HG03196 (cell line): ENCODE data around the gene AQP2.

Experiments
- ATAC-seq: cut with Tn5 transposase; IDR thresholded peaks from one replicate; pipeline ENCODE4 v1.9.1; 2021; ENCODE audit not compliant: unreplicated experiment

Gene AQP2

DNA sequence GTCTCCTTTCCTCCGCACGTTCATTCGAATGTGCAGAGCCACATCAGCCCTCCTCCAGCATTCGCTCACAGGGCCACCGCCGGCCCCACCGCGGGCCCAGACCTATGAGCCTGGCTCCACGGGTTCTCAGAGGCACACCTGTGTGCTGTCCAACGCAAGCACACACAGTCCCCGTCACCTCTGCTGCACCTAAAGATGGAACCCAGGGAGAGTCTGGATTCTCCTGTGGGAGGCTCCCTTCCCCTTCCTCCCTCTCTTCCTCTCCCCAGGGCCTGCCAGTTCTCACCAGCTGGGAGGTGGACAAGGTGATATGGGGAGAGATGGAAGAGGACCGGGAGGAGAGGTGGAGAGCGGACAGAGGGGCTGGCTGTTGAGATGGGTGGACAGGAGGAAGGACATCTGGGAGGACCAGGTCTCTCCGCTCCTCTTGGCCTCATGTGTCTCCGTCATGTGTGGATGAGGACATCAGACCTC is 17.3 kb downstream of the AQP2 start:
- peak; percentile 12 for ATAC-seq

DNA sequence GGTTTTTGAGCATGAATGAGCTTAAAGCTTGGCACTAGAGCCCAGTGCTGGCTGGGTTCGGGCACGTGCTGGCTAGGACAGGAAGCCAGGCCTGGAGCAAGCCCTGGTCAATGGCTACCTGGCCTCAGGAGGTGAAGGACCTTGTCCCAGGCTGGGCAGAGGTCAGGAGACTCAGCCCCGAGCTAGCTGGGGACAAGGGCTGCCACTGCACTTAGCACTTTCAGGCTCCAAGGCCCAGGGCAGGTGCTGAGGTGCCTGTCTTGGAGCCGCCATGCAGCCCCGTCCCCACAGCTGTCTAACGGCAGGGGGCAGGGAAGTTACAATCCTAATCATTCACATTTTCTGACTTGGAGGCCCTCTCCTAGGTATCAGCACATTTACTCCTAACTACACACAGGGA is 17.9 kb downstream of the AQP2 start:
- ATAC-seq, result no peak

- no peak for ATAC-seq
Observed at GRCh38 chr12:49969027-49969426, 18.5 kb downstream of the AQP2 start.

DNA sequence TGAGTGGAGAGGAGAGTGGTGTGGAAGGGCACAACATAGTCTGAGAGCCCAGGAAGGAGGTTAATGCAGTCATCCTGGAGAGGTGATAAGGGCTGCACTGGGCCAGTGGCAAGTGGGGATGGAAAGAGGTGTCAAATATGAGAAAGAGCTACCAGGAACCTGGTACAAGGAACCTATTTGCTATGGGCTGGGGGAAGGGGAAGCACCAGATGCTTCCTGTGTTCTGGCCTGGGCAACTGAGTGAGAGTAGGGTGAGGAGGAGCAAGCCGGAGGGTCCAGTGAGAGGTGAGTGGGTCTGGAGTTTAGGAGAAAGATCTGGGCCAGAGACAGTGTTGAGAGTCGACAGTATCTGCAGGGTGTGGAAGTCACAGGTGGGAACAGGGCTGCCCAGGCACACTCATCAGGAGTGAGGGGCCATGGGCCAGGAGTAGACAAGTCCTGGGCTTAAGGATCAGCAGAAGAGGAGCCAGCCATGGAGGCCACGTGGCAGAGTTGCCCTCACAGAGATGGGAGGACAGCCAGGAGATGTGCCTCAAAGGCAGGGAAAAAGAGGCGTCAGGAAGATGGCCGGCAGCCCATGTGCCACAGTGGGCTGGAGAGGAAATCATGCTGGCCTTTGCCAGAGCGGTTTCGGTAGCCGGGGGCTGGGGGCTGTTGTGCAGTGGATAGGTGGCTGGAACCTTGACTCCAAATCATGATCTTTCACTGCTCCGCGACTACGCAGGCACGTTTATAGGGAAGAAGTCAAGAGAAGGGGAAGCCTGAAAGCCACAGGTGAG is 19.3 kb downstream of the AQP2 start:
- ATAC-seq, result no peak

DNA sequence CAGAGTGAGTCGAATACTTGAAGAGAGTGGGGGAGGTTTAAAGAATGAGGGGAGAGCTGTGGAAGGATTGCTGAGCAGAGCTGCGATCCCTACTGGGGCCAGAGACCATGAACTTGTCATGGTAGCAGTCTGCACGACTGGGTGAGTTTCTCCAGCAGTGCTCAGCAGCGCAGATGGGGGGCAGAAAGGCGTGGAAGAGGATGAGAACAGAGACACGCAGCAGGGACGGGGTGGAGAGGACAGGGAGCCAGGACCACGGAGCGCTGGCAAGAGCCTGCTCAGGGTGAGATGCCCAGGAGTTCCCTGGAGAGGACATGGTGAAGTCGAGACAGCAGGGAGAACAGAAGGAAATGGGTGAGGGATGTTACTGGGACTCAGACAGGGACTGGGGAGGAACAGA is 20.1 kb downstream of the AQP2 start:
- ATAC-seq, result no peak

- ATAC-seq, result no peak
Observed at GRCh38 chr12:49971141-49971540, 20.6 kb downstream of the AQP2 start.

GRCh38 chr12:49972129-49972528 is 21.6 kb downstream of the AQP2 start:
- no peak for ATAC-seq

DNA sequence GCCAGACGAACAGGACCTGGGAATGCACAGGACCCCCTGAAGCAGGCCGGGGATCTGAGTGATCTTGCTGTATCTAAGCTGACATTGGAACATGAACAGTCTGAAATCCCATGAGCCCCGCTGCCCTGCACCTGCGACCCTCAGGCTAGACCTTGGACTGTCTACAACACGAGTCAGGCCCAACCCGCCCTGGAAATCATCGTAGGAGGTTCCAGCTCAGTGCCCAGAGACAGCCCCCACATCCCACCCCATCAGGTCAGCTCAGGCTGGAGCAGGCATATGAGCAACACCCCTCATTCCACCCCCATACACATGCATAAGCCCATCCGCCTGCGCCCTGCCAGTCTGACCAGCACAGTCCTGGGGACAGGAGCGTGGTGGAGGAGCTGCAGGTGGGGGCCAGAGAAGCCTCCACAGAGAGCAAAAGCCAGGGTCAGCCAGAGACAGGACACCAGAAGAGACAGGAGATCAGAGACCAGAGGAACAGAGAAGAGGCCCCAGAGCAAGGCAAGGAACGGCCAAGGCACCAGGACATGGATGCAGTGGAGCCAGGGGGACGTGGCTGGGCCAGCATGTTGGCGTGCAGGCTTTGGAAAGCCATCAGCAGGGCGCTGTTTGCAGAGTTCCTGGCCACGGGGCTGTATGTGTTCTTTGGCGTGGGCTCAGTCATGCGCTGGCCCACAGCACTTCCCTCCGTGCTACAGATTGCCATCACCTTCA is 22.3 kb downstream of the AQP2 start, which contains the start of gene AQP6:
AQP6 (plus strand) TSS at position 307 of the 720 bp plus-strand sequence; CDS start at position 534, 227 bp downstream.
- no peak for ATAC-seq

DNA sequence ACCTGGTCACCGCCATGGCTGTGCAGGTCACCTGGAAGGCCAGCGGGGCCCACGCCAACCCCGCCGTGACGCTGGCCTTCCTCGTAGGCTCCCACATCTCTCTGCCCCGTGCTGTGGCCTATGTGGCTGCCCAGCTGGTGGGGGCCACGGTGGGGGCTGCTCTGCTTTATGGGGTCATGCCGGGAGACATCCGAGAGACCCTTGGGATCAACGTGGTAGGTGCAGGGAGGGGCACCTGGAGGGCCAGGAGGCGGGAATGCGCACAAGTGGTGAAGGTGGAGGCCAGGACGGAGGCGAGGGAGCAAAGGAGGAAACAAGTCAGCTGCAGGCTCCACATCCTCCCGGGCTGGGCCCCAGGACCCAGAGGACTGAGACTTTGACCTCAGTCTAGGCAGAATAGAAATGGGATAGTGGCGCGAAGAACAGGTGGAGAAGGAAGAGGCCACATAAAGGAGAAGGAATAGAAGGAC is 22.9 kb downstream of the AQP2 start:
- ATAC-seq, result no peak

DNA sequence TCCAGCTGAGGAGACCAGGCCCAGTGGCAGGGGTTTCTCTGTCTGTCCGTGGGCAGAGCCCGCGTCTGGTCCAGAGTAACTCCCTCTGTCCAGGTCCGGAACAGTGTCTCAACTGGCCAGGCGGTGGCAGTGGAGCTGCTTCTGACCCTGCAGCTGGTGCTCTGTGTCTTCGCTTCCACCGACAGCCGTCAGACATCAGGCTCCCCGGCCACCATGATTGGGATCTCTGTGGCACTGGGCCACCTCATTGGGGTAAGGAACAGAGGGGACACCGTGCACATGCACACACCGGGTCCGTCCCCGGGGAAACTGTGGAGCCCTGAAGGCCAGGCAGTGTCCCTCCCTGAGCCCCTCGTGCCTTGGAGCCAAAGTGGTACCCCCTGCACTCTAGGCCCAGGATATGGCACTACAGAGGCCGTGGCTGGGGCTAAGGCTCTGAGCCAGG is 23.7 kb downstream of the AQP2 start:
- no peak for ATAC-seq

DNA sequence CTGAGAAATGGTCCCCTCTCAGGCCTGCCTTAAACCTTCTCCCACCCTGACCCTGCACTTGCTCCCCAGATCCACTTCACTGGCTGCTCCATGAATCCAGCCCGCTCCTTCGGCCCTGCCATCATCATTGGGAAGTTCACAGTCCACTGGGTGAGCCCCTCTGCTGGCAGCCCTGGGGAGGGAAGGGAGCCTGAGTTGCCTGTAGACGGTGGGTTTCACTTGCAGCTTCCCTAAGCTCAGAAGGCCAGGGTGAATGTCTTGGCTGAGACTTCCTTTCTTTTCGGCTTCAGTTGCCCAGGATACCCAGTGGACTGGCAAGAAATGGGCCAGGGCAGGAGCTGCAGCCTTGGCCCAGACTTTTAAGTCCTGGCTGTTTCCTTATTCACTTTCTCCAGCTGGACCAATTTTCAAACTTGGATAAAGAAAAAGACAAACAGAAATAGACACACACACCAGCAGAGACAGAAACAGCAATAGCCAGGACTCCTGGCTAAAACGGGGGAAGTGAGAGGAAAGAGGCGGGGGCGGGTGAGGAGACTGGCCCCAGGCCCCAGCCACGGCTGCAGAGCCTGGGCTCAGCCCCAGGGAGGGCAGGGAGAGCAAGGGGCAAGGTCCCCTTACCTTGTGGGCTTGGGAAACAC is 24.3 kb downstream of the AQP2 start:
- no peak for ATAC-seq

GRCh38 chr12:49975318-49975761 is 24.8 kb downstream of the AQP2 start:
- ATAC-seq, result no peak

DNA sequence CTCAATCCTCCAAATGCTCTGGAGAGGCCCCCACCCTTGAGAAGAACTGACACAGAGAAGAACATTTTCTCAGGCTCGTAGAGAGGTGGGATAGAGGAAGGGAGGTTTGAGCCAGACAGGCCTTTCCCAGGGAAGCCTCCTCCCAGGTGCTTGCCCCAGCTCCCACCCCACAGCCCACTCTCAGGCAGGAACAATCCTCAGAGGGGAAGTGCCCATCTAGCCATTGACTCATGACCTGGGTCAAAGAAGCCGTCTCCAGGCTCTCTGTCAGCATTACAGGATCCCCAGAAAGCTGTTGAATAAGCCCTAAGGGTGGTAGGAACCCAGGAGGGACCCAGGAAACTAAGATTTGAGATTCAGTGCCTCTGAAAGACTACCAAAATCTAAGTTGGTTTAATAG is 26.0 kb downstream of the AQP2 start:
- no peak for ATAC-seq

GRCh38 chr12:49978125-49978524 is 27.6 kb downstream of the AQP2 start:
- no peak for ATAC-seq

DNA sequence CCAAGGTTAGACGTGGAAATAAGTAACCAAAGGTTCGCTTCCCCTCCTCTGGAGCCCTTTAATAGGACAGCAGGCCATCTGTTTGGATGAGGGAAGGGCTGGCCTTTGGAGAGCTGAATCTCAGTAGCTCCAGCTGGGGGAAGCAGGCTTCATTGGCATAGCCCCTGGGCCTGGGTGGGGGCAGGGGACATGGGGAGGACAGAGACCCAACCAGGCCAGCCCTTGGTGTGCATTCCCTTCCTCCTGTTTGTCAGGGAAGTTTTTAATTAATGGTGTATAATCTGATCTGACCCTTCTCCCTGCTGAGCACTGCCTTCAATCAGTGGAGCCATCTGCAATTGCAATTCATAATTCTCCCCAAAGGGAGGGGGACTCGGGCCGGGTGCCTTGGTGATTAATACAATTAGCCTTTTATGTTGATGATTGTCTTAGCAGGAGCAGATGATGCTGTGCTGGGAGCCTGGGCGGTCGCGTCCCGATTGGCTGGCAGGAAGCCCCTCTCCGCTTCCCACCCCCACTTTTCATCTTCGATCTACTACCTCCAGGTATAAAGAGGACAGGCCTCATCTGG is 28.6 kb downstream of the AQP2 start:
- ATAC-seq, result no peak

GRCh38 chr12:49979791-49980190 is 29.3 kb downstream of the AQP2 start:
- no peak for ATAC-seq

DNA sequence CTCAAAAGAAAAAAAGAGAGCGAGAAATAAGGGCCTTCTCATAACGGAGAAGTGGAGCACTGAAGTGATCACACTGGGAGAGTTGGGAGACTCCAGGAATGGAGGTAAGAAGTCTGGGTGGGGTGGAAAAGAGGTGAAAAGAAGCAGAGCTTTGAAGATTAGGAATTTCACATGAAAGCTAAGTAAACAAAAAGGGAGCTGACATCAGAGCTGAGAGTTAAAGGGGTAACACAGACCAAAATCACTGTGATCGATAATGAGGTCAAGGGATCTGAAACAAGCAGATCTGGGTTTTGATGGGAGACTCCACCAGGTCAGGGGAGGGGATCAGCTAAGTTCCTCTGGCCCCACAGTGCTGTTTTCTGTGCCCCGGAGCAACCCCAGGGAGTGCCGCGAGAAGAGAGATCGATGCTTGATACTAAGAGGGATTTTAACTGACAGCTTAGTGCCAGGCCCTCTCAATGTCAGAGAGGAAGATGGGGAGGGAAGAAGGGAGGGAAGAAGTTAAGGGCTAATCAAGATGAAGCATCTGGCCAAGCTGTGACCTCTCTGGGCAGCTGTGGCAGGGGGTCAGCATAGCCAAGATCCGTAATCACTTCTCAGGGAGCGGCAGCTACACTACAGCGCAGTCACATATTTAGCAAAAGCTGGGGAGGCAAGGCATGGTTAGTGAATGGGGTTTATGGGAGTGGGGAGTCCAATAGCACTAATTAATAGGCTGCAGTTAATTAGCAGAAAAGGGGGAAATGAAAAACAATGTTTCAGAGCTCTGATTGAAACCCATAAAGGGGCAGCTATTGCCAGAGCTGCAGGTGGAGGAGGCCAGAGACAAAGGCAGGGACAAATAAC is 30.2 kb downstream of the AQP2 start:
- ATAC-seq, result no peak

DNA sequence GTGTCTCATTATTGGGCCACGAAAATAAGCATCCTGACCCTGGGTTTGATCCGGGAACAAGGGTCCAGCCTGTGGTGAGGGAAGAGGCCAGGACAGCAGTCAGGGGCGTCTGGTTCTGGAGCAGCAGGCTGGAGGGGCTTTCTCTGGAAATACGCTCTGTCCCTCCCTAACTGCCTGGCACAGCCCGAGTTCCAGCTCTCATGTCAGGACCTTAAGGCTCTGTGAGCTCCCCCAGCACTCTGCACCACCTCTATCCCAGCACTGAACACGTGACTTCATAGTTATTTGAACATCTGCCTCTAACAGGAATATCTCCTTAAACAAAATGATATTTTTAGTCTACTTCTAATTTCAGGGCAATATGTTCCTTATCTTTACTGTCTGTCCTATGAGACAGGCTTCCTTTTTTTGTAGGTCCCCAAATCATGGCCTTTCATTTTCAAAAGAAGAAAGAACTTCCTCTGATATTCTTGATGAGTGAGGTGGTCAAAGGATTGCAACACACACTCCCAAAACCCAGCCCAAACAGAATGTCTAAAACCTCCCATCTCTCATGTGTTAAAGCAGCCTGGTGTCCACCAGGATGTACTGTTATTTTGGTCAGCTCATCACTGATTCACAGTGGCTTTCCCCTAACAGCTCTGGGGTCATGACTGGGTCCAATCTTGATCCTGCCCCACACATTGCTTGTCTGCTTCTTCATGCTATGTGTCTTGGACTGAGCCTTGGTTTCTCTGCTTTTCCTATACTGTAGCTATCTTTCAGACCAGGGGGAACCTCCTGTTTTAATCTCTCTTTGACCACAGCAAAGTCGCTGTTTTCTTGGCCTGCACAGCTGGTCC is 31.9 kb downstream of the AQP2 start:
- no peak for ATAC-seq

- ATAC-seq, result no peak
Observed at GRCh38 chr12:49983892-49984291, 33.4 kb downstream of the AQP2 start.
